Heart right ventricle (tissue), 16 donors: ENCODE data around the gene HOXA5. TPM values are rescaled to one million over a fixed set of nuclear protein-coding genes. Genes with fewer than 3 reads are reported as not detected.
A peak's percentile ranks its signal among the peaks of the same experiment; 100 is the strongest.

Experiments
- ATAC-seq, 8 donors: fragments of 200-7000 bp; cut with Tn5 transposase; one replicate each; pipeline ENCODE4 v1.9.1; 2020; ENCODE audit warnings: mild to moderate bottlenecking in 8 of 8, moderate library complexity in 8 of 8, moderate number of reproducible peaks in 1 of 8
- DNase-seq, 2 donors: peaks; one replicate each; pipeline ENCODE4 v3.0.0-alpha.2; 2020
- H3K27ac ChIP-seq, 10 donors: fragments of 200-600 bp; sonication (generic) in 2 of 10; one replicate each; pipeline versions ENCODE4 v1.5.0 to v1.8.0; 2020 to 2022; ENCODE audit warnings: mild to moderate bottlenecking in 3 of 10
- H3K27me3 ChIP-seq, 7 donors: fragments of 200-600 bp; one replicate each; pipeline ENCODE4 v1.8.0; 2021 to 2022; ENCODE audit warnings: mild to moderate bottlenecking in 2 of 7
- H3K36me3 ChIP-seq, 9 donors: fragments of 200-600 bp; sonication (generic) in 1 of 9; one replicate each; pipeline versions ENCODE4 v1.5.0 to v1.8.0; 2020 to 2022; ENCODE audit warnings: mild to moderate bottlenecking in 2 of 9
- H3K4me1 ChIP-seq, 9 donors: fragments of 200-600 bp; sonication (generic) in 1 of 9; one replicate each; pipeline versions ENCODE4 v1.5.0 to v1.8.0; 2020 to 2022; ENCODE audit warnings: mild to moderate bottlenecking in 4 of 9
- H3K4me3 ChIP-seq, 10 donors: fragments of 200-600 bp; sonication (generic) in 2 of 10; one replicate each; pipeline versions ENCODE4 v1.5.0 to v1.8.0; 2020 to 2022; ENCODE audit warnings: mild to moderate bottlenecking in 7 of 10, moderate library complexity in 2 of 10
- H3K9me3 ChIP-seq, 11 donors: fragments of 200-600 bp in 10 of 11; sonication (generic) in 2 of 11; one replicate each; pipeline versions ENCODE4 v1.5.0 to v1.8.0; 2013 to 2022; ENCODE audit warnings: mild to moderate bottlenecking in 2 of 11, control low read depth in 1 of 11, moderate library complexity in 1 of 11
- CTCF ChIP-seq, 9 donors: fragments of 200-600 bp; sonication (generic) in 2 of 9; IDR thresholded peaks; one replicate each; pipeline versions ENCODE4 v1.5.0 to v1.8.0; 2021 to 2022; ENCODE audit warnings: antibody characterized with exemption in 9 of 9, mild to moderate bottlenecking in 5 of 9, moderate library complexity in 1 of 9
- WGBS, 2 donors: extraction: QIAGEN DNeasy Blood & Tissue Kit; methylation state at CpG; one replicate each; pipeline ENCODE4 v1.1.7; 2013; ENCODE audit warnings: inconsistent platforms in 1 of 2; 5-methylcytosine and 5-hydroxymethylcytosine counted together
- intact Hi-C, 10 donors: fragments of 100-400 bp; cut with DNase I; formaldehyde crosslinking; loops; one replicate each; pipeline versions ENCODE4 v1.11.1 to v1.14.2; 2022
- polyA plus RNA-seq, 2 donors: library from polyadenylated mRNA; stranded (reverse); fragments of 200-250 nt; gene quantifications; one replicate each; pipeline ENCODE4 v1.2.3, GENCODE V29; 2013
- total RNA-seq, 10 donors: library from RNA; stranded (reverse); fragmentation: NEBNext Ultra II Directional in 3 of 10; extraction: Animal tissue kit (Norgen Biotek cat#: 25700) in 3 of 10; gene quantifications; one replicate each; pipeline versions ENCODE4 v1.2.1 to v1.2.4, GENCODE V29; 2021 to 2023
- donor health status: Arrhythmogenic right ventricular cardiomyopathy.
- donor health status: ischemic (EF 13 %, LVEDD 7.1; RV severe dilation, severe dysfunction).
- donor health status: healthy with polysubstance abuse.
- donor health status: DM: no; HTN: yes; CAD: no.
- donor health status: DM: no; HTN: no; CAD: no.
- donor health status: ischemic (EF 25% LVEDD 6.9; RV normal size, moderate dysfunction).
- donor health status: ischemic (EF 25% LVEDD 5.7; RV mildly dilated, moderate dysfunction).
- donor health status: healthy.
- donor health status: DM: yes; HTN: yes; CAD: no.
- donor health status: Ischemic cardiomyopathy.
- donor health status: ischemic (EF 35%, LVEDD 5.7; RV mildly dilated, moderate dysfunction).
- donor health status: nonischemic (EF 11% LVEDD 7.7; RV severe dilation, severe dysfunction).
- donor health status: DM: yes; HTN: yes; CAD: no.
- donor health status: PGD.
- donor health status: ischemic (EF 29% LVEDD 5.4; RV normal size, mild dysfunction).
- donor health status: nonischemic (EF 23%, LVEDD 6.1; RV moderate dilation, normal function).

The HOXA5 gene
- total and polyA plus RNA-seq, 12 donors, result 0.09 to 0.95 (median 0.24) TPM; not detected in 8

GRCh38 chr7:27108390-27109127 lies 34.9 kb downstream of the HOXA5 start:
- no peaks in the 10 kb centered on the region for H3K36me3 ChIP-seq
- H3K27me3 ChIP-seq, result peaks cover 29 to 100% (median 100%) of the 10 kb centered on the region in 7 donors
- no peak for TF ChIP-seq CTCF (IDR thresholded peaks at IDR 0.05)
- intact Hi-C loops, result no loop called here
- H3K4me3 ChIP-seq, result peak overlapping the region in 2 of 10 donors; percentile 21 to 45
- DNase-seq (no peak), ATAC-seq (peak in 5 of 8 donors; percentile 22 to 73 (median 57))
- H3K27ac ChIP-seq, result peak overlapping the region in 6 of 10 donors; percentile 19 to 86 (median 54)
- H3K4me1 ChIP-seq, result peaks cover 0 to 39% (median 5%) of the 10 kb centered on the region in 9 donors
- WGBS, 2 donors, result 11 to 12% methylated on average over 41 of the region's 41 CpGs
- no peaks in the 10 kb centered on the region for H3K9me3 ChIP-seq

- Histone ChIP-seq H3K9me3 (no peaks in the 10 kb centered on the region), H3K4me3 (peak overlapping the region in 6 of 10 donors; percentile 8 to 45 (median 22)), H3K4me1 (peaks cover 0 to 41% (median 5%) of the 10 kb centered on the region in 9 donors), H3K27ac (peak overlapping the region in 6 of 10 donors; percentile 19 to 86 (median 52)), H3K27me3 (peaks cover 26 to 100% (median 100%) of the 10 kb centered on the region in 7 donors), H3K36me3 (no peaks in the 10 kb centered on the region)
- TF ChIP-seq CTCF (IDR thresholded peaks at IDR 0.05), result no peak
- no peak for ATAC-seq
- 10 to 16% methylated on average over 47 of the region's 47 CpGs for WGBS, 2 donors
- DNase-seq, result no peak
- intact Hi-C loops, result no loop called here
Measured at GRCh38 chr7:27107391-27108381, 35.8 kb downstream of the HOXA5 start.

- Histone ChIP-seq H3K27me3 (peaks cover 33 to 100% (median 100%) of the 10 kb centered on the region in 7 donors), H3K27ac (peak overlapping the region in 7 of 10 donors; percentile 19 to 86 (median 58)), H3K36me3 (no peaks in the 10 kb centered on the region), H3K4me3 (peak overlapping the region in 7 of 10 donors; percentile 10 to 45 (median 25)), H3K4me1 (peaks cover 0 to 47% (median 6%) of the 10 kb centered on the region in 9 donors), H3K9me3 (no peaks in the 10 kb centered on the region)
- DNase-seq (no peak), ATAC-seq (no peak)
- intact Hi-C loops, result no loop called here
- TF ChIP-seq CTCF (IDR thresholded peaks at IDR 0.05), result no peak
- 17 to 23% methylated on average over 14 of the region's 14 CpGs for WGBS, 2 donors
Measured at GRCh38 chr7:27106901-27107240, 36.6 kb downstream of the HOXA5 start.
